ENCODE data around the gene HS6ST1.
A peak's percentile ranks its signal among the peaks of the same experiment; 100 is the strongest.

Gene HS6ST1

DNA sequence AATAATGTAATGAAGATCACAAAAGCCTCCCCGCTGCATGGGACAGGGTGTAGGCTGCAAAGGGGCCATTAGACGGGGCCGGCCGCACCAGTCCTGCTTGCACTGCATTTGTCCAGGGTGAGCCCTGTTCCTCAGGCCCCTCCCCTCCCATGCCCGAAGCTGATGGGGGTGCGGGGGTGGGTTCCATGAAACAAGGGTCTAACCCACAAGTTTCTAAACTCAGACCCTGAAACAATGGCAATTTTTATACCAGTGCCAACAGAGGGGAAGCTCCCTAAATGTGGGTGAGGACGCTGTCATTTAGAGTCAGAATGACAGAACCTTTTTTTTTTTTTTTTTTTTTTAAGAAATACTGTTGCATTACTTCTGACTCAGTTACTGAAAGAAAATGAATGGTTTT is 39.7 kb downstream of the HS6ST1 start:
- peak overlapping the region; percentile 72 for H3K27ac Mint-ChIP-seq
- TF ChIP-seq, protein P1, sequence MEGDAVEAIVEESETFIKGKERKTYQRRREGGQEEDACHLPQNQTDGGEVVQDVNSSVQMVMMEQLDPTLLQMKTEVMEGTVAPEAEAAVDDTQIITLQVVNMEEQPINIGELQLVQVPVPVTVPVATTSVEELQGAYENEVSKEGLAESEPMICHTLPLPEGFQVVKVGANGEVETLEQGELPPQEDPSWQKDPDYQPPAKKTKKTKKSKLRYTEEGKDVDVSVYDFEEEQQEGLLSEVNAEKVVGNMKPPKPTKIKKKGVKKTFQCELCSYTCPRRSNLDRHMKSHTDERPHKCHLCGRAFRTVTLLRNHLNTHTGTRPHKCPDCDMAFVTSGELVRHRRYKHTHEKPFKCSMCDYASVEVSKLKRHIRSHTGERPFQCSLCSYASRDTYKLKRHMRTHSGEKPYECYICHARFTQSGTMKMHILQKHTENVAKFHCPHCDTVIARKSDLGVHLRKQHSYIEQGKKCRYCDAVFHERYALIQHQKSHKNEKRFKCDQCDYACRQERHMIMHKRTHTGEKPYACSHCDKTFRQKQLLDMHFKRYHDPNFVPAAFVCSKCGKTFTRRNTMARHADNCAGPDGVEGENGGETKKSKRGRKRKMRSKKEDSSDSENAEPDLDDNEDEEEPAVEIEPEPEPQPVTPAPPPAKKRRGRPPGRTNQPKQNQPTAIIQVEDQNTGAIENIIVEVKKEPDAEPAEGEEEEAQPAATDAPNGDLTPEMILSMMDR (IDR thresholded peaks at IDR 0.05): no peak
- peaks cover 28% of the 10 kb centered on the region for H3K36me3 Mint-ChIP-seq (ENCODE audit: low read depth)
- H3K4me1 Mint-ChIP-seq: peaks cover 20% of the 10 kb centered on the region
- no peak overlapping the region for H3K4me3 Mint-ChIP-seq
- no peak for DNase-seq
- H3K9me3 Mint-ChIP-seq: peaks cover 13% of the 10 kb centered on the region
- H3K27me3 Mint-ChIP-seq (ENCODE audit: low read depth, poor library complexity): peaks cover 3% of the 10 kb centered on the region

DNA sequence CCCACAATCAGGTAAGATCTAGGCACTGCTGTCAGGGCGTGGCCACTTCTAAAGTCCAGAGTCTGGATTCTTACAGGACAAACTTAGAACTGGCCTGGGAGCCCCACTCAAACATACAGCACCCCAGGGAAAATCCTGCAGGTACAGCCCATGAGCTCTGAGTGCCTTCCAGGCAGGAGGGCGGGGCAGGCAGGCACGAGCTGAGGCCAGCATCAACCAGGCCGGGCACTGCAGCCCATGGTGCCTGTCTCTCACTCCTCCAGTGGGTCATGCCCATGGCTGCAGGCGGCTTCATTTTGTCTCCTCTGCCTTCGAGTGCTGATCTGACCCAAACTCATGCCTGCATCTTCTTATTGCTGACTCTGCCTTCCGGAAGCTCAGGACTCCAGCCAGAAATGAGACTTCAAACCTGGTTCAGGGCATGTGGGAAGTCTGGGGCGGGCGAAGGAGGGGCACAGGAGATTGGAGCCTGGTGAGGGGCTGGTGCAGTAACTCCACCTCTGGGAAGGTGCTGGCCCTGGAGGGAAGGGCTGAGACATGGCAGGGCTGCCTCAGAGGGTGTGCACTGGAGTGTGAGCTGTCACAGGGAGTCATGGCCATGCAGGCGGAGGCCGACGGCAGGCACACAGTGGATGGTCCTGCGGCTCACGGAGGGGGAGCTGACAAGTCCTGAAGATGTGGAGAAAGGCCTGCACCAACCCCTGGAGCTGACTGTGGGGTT is 40.5 kb downstream of the HS6ST1 start:
- Mint-ChIP-seq H3K36me3 (ENCODE audit: low read depth) (peaks cover 33% of the 10 kb centered on the region), H3K27ac (peak overlapping the region; percentile 13), H3K4me3 (no peak overlapping the region), H3K27me3 (ENCODE audit: low read depth, poor library complexity) (peaks cover 3% of the 10 kb centered on the region), H3K4me1 (peaks cover 17% of the 10 kb centered on the region), H3K9me3 (peaks cover 16% of the 10 kb centered on the region)
- no peak for DNase-seq
- TF ChIP-seq, protein P1 (IDR thresholded peaks at IDR 0.05): no peak

DNA sequence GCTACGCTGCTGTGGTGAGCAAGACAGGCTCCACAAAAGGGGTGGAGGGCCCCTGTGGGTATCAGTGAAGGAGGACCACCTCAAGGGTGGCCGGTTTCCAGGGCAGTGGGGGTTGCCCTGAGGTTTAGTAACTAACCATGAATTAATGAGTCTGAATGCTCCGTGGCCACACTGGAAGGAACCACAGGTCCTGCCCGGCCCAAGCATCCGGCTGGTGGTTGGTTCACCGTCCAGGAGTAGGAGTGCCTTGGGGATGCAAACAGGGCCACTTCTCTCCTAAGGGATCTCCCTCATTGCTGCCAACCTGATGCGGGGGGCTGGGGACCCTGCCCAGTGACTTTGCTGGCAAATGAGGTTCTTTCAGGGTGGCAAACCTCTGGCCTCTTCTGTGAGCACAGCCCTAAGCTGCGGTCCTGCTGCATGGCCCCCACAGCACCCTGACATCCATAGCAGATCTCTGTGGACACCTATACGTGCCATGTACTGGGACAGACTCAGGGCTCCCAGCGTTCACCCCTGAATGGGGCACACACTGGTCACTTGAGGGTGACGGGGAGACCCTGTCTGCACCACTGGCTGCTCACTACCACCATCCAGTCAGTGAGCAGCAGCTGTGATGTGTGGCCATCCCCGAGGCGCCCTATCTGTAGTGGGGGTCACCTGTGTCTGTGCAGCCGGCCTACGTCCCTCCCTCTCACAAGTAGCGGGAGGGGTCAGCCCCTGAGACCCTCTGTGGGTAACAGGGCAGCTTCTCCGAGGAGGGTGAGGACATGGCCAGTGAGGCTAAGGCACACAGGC is 41.6 kb downstream of the HS6ST1 start:
- Mint-ChIP-seq H3K27me3 (ENCODE audit: low read depth, poor library complexity) (peaks cover 3% of the 10 kb centered on the region), H3K27ac (no peak overlapping the region), H3K36me3 (ENCODE audit: low read depth) (peaks cover 33% of the 10 kb centered on the region), H3K4me3 (no peak overlapping the region), H3K4me1 (peaks cover 13% of the 10 kb centered on the region), H3K9me3 (peaks cover 16% of the 10 kb centered on the region)
- DNase-seq: no peak
- TF ChIP-seq, protein P1 (IDR thresholded peaks at IDR 0.05): no peak

DNA sequence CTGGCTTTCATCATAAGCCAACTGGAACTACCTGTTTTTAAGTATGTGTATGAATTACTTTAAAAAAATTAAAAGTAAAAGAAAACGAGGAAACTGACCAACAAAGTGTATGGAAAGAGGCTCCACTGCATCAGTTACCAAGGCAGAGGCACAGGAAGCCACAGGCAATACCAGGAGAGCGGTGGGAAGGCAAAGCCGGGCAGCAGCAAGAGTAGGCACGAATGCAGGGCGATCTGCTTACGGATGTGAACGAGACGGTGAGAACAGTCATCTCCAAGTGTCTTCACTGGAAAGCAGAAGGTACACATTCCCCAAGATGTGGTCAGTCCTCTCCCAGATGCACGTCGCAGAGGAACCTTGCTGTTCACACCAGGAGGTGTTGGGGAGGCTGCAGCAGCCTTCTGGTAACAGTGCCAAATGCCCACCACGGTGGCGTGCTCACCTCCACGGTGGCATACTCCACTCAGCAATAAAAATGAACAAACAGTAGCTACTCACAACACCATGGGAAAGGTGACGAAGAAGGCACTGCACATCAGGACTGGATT is 43.1 kb downstream of the HS6ST1 start:
- H3K4me1 Mint-ChIP-seq: peaks cover 16% of the 10 kb centered on the region
- peaks cover 3% of the 10 kb centered on the region for H3K27me3 Mint-ChIP-seq (ENCODE audit: low read depth, poor library complexity)
- H3K36me3 Mint-ChIP-seq (ENCODE audit: low read depth): peaks cover 33% of the 10 kb centered on the region
- H3K4me3 Mint-ChIP-seq: no peak overlapping the region
- peaks cover 16% of the 10 kb centered on the region for H3K9me3 Mint-ChIP-seq
- no peak for DNase-seq
- H3K27ac Mint-ChIP-seq: no peak overlapping the region
- TF ChIP-seq, protein P1 (IDR thresholded peaks at IDR 0.05): no peak

DNA sequence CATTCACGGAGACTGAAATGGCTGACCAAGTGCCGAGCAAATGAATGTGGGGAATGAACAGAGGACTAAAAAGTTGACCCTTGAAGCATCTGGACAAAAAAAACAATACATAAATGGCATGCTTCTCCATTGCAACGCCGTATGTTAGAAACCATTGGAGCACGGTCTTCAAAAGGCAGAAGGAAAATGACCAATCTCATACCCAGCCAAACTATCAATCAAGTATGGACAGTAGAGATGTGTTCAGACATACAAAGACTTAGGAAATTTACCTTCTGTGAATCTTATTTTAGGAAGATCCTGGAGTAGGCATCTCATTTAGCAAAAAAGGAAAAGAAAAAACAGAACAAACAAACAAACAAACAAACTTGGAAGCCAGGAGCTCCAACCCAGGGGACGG is 44.5 kb downstream of the HS6ST1 start:
- H3K9me3 Mint-ChIP-seq: peaks cover 16% of the 10 kb centered on the region
- H3K27ac Mint-ChIP-seq: no peak overlapping the region
- TF ChIP-seq, protein P1 (IDR thresholded peaks at IDR 0.05): no peak
- H3K27me3 Mint-ChIP-seq (ENCODE audit: low read depth, poor library complexity): peaks cover 3% of the 10 kb centered on the region
- no peak overlapping the region for H3K4me3 Mint-ChIP-seq
- no peak for DNase-seq
- H3K4me1 Mint-ChIP-seq: peaks cover 21% of the 10 kb centered on the region
- peaks cover 33% of the 10 kb centered on the region for H3K36me3 Mint-ChIP-seq (ENCODE audit: low read depth)

Measured in nephron progenitor cell (in vitro differentiated cells).